ENCODE results near the gene BRDT. TPM values are rescaled to one million over a fixed set of nuclear protein-coding genes. Genes with fewer than 3 reads are reported as not detected.
"Not testable (repeated sequence)": the region's sequence is repeated elsewhere in the genome, so short reads cannot be mapped to it uniquely, and the experiment has no call there.

The BRDT gene
- polyA plus RNA-seq, 2 donors = not detected

DNA sequence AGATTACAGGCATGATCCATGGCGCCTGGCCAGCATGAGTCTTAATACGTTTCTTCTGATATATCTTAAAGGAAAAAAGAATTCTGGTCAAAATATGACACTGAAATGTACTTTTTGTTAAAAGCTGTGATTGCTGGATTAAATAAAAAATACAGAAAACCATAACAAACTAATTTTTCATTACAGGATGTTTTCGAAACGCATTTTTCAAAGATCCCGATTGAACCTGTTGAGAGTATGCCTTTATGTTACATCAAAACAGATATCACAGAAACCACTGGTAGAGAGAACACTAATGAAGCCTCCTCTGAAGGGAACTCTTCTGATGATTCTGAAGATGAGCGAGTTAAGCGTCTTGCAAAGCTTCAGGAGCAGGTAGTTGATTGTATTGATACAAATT, 30.2 kb downstream of the BRDT start:
- Histone ChIP-seq H3K27me3 (ENCODE audit: control insufficient read depth in 1 of 2, insufficient read depth in 2 of 2, low read length in 2 of 2) (no peaks in the 10 kb centered on the region), H3K4me3 (ENCODE audit: low read depth in 1 of 2, low read length in 2 of 2) (no peak overlapping the region), H3K4me1 (ENCODE audit: control insufficient read depth in 2 of 2, insufficient read depth in 2 of 2, low read length in 1 of 2) (no peaks in the 10 kb centered on the region), H3K27ac (ENCODE audit: low read depth in 2 of 2, low read length in 1 of 2) (no peak overlapping the region), H3K36me3 (ENCODE audit: control insufficient read depth in 2 of 2, insufficient read depth in 2 of 2, low read length in 1 of 2) (no peaks in the 10 kb centered on the region), H3K9me3 (ENCODE audit: control insufficient read depth in 2 of 2, insufficient read depth in 1 of 2, low read depth in 1 of 2, low read length in 1 of 2) (no peaks in the 10 kb centered on the region)
- WGBS, 2 donors = 89 to 92% methylated on average over 7 of the region's 7 CpGs

DNA sequence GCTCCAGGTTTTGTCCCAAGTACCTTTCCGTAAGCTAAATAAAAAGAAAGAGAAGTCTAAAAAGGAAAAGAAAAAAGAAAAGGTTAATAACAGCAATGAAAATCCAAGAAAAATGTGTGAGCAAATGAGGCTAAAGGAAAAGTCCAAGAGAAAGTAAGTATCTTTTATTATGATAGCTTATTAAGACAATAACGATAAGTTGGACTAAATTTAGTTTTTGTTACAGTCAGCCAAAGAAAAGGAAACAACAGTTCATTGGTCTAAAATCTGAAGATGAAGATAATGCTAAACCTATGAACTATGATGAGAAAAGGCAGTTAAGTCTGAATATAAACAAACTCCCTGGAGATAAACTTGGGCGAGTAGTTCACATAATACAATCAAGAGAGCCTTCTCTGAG, 31.5 kb downstream of the BRDT start:
- Histone ChIP-seq H3K9me3 (ENCODE audit: control insufficient read depth in 2 of 2, insufficient read depth in 1 of 2, low read depth in 1 of 2, low read length in 1 of 2) (no peaks in the 10 kb centered on the region), H3K27me3 (ENCODE audit: control insufficient read depth in 1 of 2, insufficient read depth in 2 of 2, low read length in 2 of 2) (no peaks in the 10 kb centered on the region), H3K27ac (ENCODE audit: low read depth in 2 of 2, low read length in 1 of 2) (no peak overlapping the region), H3K4me3 (ENCODE audit: low read depth in 1 of 2, low read length in 2 of 2) (no peak overlapping the region), H3K36me3 (ENCODE audit: control insufficient read depth in 2 of 2, insufficient read depth in 2 of 2, low read length in 1 of 2) (no peaks in the 10 kb centered on the region), H3K4me1 (ENCODE audit: control insufficient read depth in 2 of 2, insufficient read depth in 2 of 2, low read length in 1 of 2) (no peaks in the 10 kb centered on the region)
- 69 to 74% methylated on average over 3 of the region's 3 CpGs for WGBS, 2 donors

- Histone ChIP-seq H3K9me3 (ENCODE audit: control insufficient read depth in 2 of 2, insufficient read depth in 1 of 2, low read depth in 1 of 2, low read length in 1 of 2) (no peaks in the 10 kb centered on the region), H3K36me3 (ENCODE audit: control insufficient read depth in 2 of 2, insufficient read depth in 2 of 2, low read length in 1 of 2) (no peaks in the 10 kb centered on the region), H3K4me3 (ENCODE audit: low read depth in 1 of 2, low read length in 2 of 2) (no peak overlapping the region), H3K27ac (ENCODE audit: low read depth in 2 of 2, low read length in 1 of 2) (no peak overlapping the region), H3K27me3 (ENCODE audit: control insufficient read depth in 1 of 2, insufficient read depth in 2 of 2, low read length in 2 of 2) (no peaks in the 10 kb centered on the region), H3K4me1 (ENCODE audit: control insufficient read depth in 2 of 2, insufficient read depth in 2 of 2, low read length in 1 of 2) (no peaks in the 10 kb centered on the region)
- WGBS, 2 donors = 31 to 41% methylated on average over 1 of the region's 1 CpG
Observed at GRCh38 chr1:91981996-91982609, 32.9 kb downstream of the BRDT start.

DNA sequence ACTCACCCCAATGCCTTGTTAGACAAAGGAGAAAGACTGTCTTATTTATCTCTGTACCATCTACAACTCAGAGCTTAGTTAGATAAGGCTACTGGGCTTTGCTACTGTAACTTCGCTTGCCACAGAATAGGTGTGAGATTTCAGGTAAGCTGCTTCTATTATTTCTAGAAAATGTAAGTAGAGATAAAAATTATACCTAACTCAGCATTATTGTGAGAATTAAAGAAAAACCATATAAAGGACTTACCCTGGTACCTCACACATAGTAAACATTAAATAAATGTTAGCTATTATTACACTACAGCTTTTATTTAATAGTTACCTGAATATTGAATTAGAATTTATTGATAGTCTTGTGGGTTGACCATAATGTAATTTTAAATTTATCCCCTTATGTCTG, 44.1 kb downstream of the BRDT start:
- Histone ChIP-seq H3K36me3 (ENCODE audit: control insufficient read depth in 2 of 2, insufficient read depth in 2 of 2, low read length in 1 of 2) (no peaks in the 10 kb centered on the region), H3K4me1 (ENCODE audit: control insufficient read depth in 2 of 2, insufficient read depth in 2 of 2, low read length in 1 of 2) (no peaks in the 10 kb centered on the region), H3K27ac (ENCODE audit: low read depth in 2 of 2, low read length in 1 of 2) (no peak overlapping the region), H3K4me3 (ENCODE audit: low read depth in 1 of 2, low read length in 2 of 2) (no peak overlapping the region), H3K9me3 (ENCODE audit: control insufficient read depth in 2 of 2, insufficient read depth in 1 of 2, low read depth in 1 of 2, low read length in 1 of 2) (no peaks in the 10 kb centered on the region), H3K27me3 (ENCODE audit: control insufficient read depth in 1 of 2, insufficient read depth in 2 of 2, low read length in 2 of 2) (no peaks in the 10 kb centered on the region)
- 91 to 92% methylated on average over 1 of the region's 1 CpG for WGBS, 2 donors

DNA sequence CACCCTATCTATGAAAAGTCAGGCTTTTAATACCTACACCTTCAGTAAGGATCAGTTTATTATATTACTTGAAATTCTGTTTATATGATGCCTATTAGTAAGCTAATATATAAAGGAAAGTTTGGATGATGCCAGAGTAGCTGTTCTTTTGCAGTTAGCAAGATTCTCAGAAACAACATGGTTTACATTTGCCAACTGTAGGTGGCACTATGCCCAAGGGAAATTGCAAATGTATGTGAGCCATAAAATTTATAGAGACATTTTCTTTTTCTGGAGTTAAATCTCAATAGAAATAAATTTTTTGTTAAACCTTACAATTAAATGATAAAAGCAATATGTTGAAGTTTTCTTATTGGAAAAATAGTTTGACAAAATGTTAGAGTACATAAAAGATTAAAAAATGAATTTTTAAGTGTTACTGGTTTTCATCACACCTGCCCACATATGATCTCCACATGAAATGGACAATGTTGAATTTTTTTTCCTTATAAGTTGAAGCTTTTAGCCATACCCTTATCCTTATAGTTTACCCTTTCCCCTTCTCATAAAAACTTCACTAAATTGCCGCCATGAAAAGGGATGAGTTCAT, 48.5 kb downstream of the BRDT start:
- no peak overlapping the region for H3K4me3 ChIP-seq (ENCODE audit: low read depth in 1 of 2, low read length in 2 of 2)
- H3K27ac ChIP-seq (ENCODE audit: low read depth in 2 of 2, low read length in 1 of 2) = no peak overlapping the region
- no peaks in the 10 kb centered on the region for H3K9me3 ChIP-seq (ENCODE audit: control insufficient read depth in 2 of 2, insufficient read depth in 1 of 2, low read depth in 1 of 2, low read length in 1 of 2)
- H3K27me3 ChIP-seq (ENCODE audit: control insufficient read depth in 1 of 2, insufficient read depth in 2 of 2, low read length in 2 of 2) = no peaks in the 10 kb centered on the region
- H3K4me1 ChIP-seq (ENCODE audit: control insufficient read depth in 2 of 2, insufficient read depth in 2 of 2, low read length in 1 of 2) = no peaks in the 10 kb centered on the region
- H3K36me3 ChIP-seq (ENCODE audit: control insufficient read depth in 2 of 2, insufficient read depth in 2 of 2, low read length in 1 of 2) = no peaks in the 10 kb centered on the region
- WGBS, 2 donors = 71 to 83% methylated on average over 1 of the region's 1 CpG

DNA sequence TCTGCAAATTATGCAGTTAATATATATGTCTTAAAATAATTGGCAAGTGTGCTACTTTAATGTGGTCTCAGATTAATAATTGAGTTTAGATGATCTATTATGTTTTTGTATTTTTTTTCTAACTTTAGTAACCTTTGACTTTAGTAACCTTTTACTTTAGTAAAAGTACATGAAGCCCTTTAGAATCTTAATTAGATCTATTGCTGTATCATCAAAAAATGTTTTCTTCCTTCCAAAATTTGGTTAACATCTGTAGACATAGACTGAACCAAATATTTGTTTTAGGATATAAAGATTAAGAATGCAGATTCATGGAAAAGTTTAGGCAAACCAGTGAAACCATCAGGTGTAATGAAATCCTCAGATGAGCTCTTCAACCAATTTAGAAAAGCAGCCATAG, 54.9 kb downstream of the BRDT start:
- Histone ChIP-seq H3K27me3 (ENCODE audit: control insufficient read depth in 1 of 2, insufficient read depth in 2 of 2, low read length in 2 of 2) (no peaks in the 10 kb centered on the region), H3K4me3 (ENCODE audit: low read depth in 1 of 2, low read length in 2 of 2) (no peak overlapping the region), H3K9me3 (ENCODE audit: control insufficient read depth in 2 of 2, insufficient read depth in 1 of 2, low read depth in 1 of 2, low read length in 1 of 2) (no peaks in the 10 kb centered on the region), H3K36me3 (ENCODE audit: control insufficient read depth in 2 of 2, insufficient read depth in 2 of 2, low read length in 1 of 2) (no peaks in the 10 kb centered on the region), H3K27ac (ENCODE audit: low read depth in 2 of 2, low read length in 1 of 2) (no peak overlapping the region), H3K4me1 (ENCODE audit: control insufficient read depth in 2 of 2, insufficient read depth in 2 of 2, low read length in 1 of 2) (no peaks in the 10 kb centered on the region)

DNA sequence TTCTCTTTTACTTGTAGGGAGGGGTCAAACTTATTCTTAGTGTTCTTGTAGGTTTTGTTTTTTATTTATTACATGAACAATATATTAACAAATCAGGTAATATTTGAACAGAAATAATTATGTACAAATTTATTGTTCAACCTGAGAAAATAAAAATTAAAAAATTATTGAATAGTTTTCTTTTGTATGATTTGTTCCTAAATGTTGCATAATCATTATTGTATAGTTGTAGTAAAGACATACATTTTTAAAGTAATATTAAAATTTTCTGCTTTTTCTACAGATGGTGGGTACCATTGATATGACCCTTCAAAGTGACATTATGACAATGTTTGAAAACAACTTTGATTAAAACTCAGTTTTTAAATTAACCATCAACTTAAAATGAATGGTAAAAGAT, 64.7 kb downstream of the BRDT start:
- Histone ChIP-seq H3K27me3 (ENCODE audit: control insufficient read depth in 1 of 2, insufficient read depth in 2 of 2, low read length in 2 of 2) (no peaks in the 10 kb centered on the region), H3K4me1 (ENCODE audit: control insufficient read depth in 2 of 2, insufficient read depth in 2 of 2, low read length in 1 of 2) (no peaks in the 10 kb centered on the region), H3K27ac (ENCODE audit: low read depth in 2 of 2, low read length in 1 of 2) (no peak overlapping the region), H3K9me3 (ENCODE audit: control insufficient read depth in 2 of 2, insufficient read depth in 1 of 2, low read depth in 1 of 2, low read length in 1 of 2) (no peaks in the 10 kb centered on the region), H3K4me3 (ENCODE audit: low read depth in 1 of 2, low read length in 2 of 2) (no peak overlapping the region), H3K36me3 (ENCODE audit: control insufficient read depth in 2 of 2, insufficient read depth in 2 of 2, low read length in 1 of 2) (no peaks in the 10 kb centered on the region)

- H3K4me3 ChIP-seq (ENCODE audit: low read depth in 1 of 2, low read length in 2 of 2) = no peak overlapping the region
- no peak overlapping the region for H3K27ac ChIP-seq (ENCODE audit: low read depth in 2 of 2, low read length in 1 of 2)
- no peaks in the 10 kb centered on the region for H3K4me1 ChIP-seq (ENCODE audit: control insufficient read depth in 2 of 2, insufficient read depth in 2 of 2, low read length in 1 of 2)
- no peaks in the 10 kb centered on the region for H3K27me3 ChIP-seq (ENCODE audit: control insufficient read depth in 1 of 2, insufficient read depth in 2 of 2, low read length in 2 of 2)
- no peaks in the 10 kb centered on the region for H3K9me3 ChIP-seq (ENCODE audit: control insufficient read depth in 2 of 2, insufficient read depth in 1 of 2, low read depth in 1 of 2, low read length in 1 of 2)
- no peaks in the 10 kb centered on the region for H3K36me3 ChIP-seq (ENCODE audit: control insufficient read depth in 2 of 2, insufficient read depth in 2 of 2, low read length in 1 of 2)
- 78 to 86% methylated on average over 5 of the region's 5 CpGs for WGBS, 2 donors
Observed at GRCh38 chr1:92016720-92017316, 67.6 kb downstream of the BRDT start.

DNA sequence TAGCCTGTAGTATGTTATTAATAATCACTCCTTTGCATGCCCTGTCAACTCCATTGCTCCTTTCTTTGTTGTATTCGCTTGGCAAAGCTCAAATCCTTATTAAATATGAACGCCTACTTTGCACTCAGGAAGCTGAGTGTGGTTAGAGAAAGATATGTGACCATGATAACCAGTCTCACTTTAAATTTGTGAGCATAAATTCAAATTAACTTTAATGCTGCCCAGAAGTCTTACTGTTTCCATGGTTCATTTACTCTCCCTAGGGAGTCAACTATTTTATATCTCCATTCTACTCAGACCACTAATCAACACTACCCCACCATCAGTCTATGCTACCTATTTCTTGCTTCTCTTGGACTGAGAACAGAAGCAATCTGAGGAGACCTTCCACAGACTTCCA, 68.5 kb downstream of the BRDT start:
- Histone ChIP-seq H3K4me1 (ENCODE audit: control insufficient read depth in 2 of 2, insufficient read depth in 2 of 2, low read length in 1 of 2) (no peaks in the 10 kb centered on the region), H3K9me3 (ENCODE audit: control insufficient read depth in 2 of 2, insufficient read depth in 1 of 2, low read depth in 1 of 2, low read length in 1 of 2) (no peaks in the 10 kb centered on the region), H3K27me3 (ENCODE audit: control insufficient read depth in 1 of 2, insufficient read depth in 2 of 2, low read length in 2 of 2) (no peaks in the 10 kb centered on the region), H3K4me3 (ENCODE audit: low read depth in 1 of 2, low read length in 2 of 2) (no peak overlapping the region), H3K36me3 (ENCODE audit: control insufficient read depth in 2 of 2, insufficient read depth in 2 of 2, low read length in 1 of 2) (no peaks in the 10 kb centered on the region), H3K27ac (ENCODE audit: low read depth in 2 of 2, low read length in 1 of 2) (no peak overlapping the region)
- WGBS, 2 donors = 40 to 53% methylated on average over 2 of the region's 2 CpGs

DNA sequence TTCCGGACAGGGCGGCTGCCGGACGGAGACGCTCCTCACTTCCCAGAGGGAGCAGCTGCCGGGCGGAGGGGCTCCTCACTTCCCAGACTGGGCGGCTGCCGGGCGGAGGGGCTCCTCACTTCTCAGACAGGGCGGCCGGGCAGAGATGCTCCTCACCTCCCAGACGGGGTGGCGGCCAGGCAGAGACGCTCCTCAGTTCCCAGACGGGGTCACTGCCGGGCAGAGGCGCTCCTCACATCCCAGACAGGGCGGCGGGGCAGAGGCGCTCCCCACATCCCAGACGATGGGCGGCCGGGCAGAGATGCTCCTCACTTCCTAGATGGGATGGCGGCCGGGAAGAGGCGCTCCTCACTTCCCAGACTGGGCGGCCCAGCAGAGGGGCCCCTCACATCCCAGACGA, 76.8 kb downstream of the BRDT start:
- WGBS, 2 donors = 97% methylated on average over 15 to 29 of the region's 29 CpGs
- H3K27ac ChIP-seq (ENCODE audit: low read depth in 2 of 2, low read length in 1 of 2); H3K27me3 ChIP-seq (ENCODE audit: control insufficient read depth in 1 of 2, insufficient read depth in 2 of 2, low read length in 2 of 2); H3K4me3 ChIP-seq (ENCODE audit: low read depth in 1 of 2, low read length in 2 of 2); H3K36me3 ChIP-seq (ENCODE audit: control insufficient read depth in 2 of 2, insufficient read depth in 2 of 2, low read length in 1 of 2); H3K9me3 ChIP-seq (ENCODE audit: control insufficient read depth in 2 of 2, insufficient read depth in 1 of 2, low read depth in 1 of 2, low read length in 1 of 2); H3K4me1 ChIP-seq (ENCODE audit: control insufficient read depth in 2 of 2, insufficient read depth in 2 of 2, low read length in 1 of 2): not testable (repeated sequence)
